D721Med (cell line): ENCODE measurements around the gene CDC5L.

Experiments
- DNase-seq: peaks from one replicate; pipeline ENCODE4 v3.0.0; 2011; ENCODE audit warnings: low spot score; ENCODE audit not compliant: insufficient read length
- FAIRE-seq: peaks from 2 replicates; lab custom pipeline; 2011; peaks lifted over from hg19 to GRCh38; lab: Jason Lieb, UNC
- TF ChIP-seq, protein P1 (sequence below): IDR thresholded peaks from 2 replicates; pipeline ENCODE4 v1.5.1; 2012; ENCODE audit warnings: mild to moderate bottlenecking, control low read depth; ENCODE audit not compliant: insufficient read depth; ENCODE audit errors: missing control alignments

The CDC5L gene

DNA sequence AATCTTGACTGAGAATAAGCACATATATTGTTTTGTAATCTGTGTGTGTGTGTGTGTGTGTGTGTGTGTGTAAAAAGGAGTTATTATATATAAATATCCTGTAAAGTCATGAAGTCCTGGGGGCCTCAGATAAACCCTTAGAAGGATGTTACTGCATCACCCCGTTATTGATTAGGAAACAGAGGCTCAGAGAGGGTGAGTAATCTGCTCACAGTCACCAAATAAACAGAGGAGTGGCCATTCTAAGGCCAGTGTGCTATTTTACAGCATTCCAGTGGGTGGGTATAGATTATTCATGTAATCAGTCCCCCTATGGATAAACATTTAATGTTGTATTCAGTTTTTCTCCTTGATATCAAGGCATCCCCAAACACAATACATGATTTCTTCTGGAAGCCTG is 87.1 kb downstream of the CDC5L start:
- FAIRE-seq (no peak), DNase-seq (no peak)
- TF ChIP-seq, protein P1, sequence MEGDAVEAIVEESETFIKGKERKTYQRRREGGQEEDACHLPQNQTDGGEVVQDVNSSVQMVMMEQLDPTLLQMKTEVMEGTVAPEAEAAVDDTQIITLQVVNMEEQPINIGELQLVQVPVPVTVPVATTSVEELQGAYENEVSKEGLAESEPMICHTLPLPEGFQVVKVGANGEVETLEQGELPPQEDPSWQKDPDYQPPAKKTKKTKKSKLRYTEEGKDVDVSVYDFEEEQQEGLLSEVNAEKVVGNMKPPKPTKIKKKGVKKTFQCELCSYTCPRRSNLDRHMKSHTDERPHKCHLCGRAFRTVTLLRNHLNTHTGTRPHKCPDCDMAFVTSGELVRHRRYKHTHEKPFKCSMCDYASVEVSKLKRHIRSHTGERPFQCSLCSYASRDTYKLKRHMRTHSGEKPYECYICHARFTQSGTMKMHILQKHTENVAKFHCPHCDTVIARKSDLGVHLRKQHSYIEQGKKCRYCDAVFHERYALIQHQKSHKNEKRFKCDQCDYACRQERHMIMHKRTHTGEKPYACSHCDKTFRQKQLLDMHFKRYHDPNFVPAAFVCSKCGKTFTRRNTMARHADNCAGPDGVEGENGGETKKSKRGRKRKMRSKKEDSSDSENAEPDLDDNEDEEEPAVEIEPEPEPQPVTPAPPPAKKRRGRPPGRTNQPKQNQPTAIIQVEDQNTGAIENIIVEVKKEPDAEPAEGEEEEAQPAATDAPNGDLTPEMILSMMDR = no peak

DNA sequence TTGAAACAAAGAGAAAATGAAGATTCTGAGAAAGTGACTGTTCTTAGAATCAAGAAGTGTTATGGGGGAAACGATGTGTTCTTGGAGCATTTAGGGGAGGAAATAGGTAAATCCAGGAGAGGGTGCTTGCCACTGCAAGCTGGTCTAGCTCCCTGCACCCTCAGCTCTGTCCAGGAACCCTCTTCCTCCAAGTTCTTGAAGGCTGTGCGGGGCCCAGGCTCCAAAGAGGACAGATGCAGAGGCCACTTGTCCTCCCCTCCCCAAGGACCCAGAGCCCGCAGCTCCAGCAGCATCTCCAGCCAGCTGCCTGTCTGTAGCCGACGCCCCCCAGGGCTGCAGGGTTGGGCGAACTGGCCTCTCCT is 87.9 kb downstream of the CDC5L start:
- DNase-seq (no peak), FAIRE-seq (no peak)
- TF ChIP-seq, protein P1 = no peak

DNA sequence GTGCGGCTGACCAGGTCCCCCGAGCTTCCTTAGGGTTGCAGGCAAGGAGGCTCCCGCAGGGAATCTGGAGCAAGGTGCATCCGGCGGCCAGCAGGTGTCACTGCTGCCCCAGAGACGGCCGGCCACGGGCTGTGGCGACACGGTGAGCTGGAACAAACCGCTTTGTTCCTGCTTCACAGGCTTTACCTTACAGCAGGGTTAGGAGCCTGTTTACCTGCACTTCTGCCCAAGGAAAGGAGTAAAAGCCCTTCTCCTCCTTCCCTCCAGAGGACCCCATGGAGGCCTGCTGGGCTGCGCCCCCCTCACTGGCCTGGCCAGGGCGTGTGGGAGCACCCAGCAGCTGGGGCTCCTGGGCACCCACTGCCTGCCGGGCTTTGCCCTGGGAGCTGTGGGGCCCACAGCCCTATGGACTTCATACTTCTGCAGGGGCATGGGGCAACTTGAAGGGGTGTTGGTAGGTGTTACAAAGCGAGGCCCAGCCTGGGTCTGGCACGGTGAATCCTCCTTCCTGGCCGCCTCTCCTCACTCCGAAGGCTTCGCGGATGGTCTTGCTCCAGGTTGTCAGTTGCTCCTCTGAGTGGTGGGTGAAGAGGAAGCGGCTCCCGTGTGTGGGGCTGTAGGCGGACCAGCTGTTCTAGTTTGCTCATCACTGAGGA is 88.4 kb downstream of the CDC5L start:
- TF ChIP-seq, protein P1 = peak; percentile 94
- FAIRE-seq (no peak), DNase-seq (peak; percentile 97)

DNA sequence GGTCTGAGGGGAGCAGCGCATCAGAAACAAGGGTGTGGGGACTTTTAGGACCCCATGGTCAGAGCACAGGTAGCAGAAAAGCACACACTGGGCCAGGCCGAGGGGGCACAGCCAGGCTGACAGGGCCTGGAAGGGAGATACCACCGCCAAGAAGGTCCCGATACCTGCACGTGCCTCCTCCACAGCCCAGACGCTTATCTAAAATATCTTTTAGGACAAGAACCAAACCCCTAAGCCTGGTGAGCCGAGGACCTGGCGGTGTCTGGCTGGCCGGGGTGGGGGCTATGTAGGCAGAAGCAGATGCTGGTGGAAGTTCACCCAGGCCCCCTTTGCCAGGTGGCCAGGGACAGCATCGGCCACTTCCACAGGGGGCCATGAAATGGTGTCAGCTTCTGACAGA is 89.3 kb downstream of the CDC5L start:
- FAIRE-seq = no peak
- DNase-seq = no peak
- TF ChIP-seq, protein P1 = no peak

DNA sequence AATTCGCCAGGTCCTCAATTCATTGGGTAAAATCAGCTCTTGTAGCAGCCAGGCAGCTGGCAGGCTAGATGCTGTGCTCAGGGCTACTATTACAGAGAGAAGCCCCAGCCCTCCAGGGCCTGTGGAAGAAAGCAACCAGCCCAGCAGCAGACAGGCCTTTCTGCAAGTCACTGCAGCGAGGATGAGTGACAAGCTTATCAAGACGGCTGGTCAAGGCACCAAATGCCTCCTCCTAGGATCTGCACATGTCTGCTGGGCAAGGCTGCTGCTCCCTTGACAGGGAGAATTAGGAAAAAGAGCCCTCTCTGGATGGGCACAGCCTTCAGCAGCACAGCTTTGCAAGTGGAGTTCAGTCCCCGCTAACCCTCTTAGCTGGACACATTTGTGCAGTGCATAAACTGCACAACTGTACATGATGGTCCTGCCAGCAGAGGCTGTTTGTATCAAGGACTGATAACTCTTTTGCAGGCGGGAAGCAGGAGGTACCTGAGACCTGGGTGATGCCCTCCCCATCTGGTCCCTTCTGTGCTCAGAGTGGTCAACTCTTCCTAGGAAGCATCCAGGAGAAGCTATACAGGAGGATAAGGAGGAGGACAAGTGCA is 89.9 kb downstream of the CDC5L start:
- DNase-seq = no peak
- FAIRE-seq = no peak
- TF ChIP-seq, protein P1 = no peak

DNA sequence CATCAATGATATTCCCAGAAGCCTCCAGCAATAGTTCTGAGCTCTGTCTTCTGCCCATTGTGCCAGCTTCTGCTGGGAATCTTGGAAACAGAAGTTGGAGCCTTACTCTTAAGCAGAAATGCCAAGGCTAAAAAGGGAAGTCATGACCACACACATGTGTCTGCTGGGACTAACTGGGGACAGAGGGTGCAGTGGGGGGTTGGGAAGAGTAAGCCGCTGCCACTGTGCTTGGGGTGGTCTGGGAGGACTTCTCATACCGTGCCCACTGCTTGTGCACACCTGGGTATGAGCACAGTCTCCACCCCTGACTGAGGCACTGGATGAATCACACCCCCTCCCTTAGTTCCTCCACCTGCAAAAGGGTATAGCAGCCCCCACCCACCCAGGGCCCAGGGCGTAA is 90.7 kb downstream of the CDC5L start:
- FAIRE-seq (no peak), DNase-seq (no peak)
- TF ChIP-seq, protein P1 = no peak

DNA sequence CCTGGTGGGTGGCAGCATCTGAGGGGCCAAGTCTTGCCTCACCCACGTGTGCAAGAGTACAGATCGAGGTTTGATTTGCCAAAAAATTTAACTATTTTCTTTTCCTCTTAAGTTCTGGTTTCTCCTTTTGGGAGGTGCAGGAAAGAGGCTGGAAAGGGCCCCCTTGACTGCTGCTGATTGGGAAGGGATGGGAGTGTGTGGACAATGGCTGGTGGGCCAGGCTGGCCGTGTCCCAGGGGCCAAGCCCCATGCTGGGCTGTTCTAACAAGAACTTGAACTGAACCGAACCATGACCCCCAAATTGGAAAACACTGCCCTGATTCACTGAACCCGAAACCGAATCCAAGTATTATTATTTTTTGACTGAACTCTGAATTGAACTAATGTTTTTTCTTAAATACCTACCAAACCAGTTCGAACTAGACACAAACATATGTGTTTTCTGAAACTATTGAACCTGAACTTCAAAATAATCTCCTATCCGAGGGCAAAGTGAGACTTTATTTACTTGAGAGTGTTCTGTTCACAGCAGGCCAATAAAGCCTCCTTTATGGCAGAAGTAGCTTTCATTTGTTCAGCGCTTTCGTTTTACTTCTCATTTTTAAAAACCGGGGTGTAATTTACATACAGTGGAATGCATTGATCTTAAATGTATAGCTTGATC is 91.2 kb downstream of the CDC5L start:
- DNase-seq (no peak), FAIRE-seq (no peak)
- TF ChIP-seq, protein P1 = no peak
